ENCODE measurements around the gene AMER2.

AMER2 gene

GRCh38 chr13:25198647-25199046 lies 26.6 kb upstream of the AMER2 start:
- H3K27me3 ChIP-seq (ENCODE audit: control insufficient read depth, insufficient read depth, low read length) = no peaks in the 10 kb centered on the region
- H3K27ac ChIP-seq (ENCODE audit: low read depth, low read length) = no peak overlapping the region
- no peaks in the 10 kb centered on the region for H3K4me1 ChIP-seq (ENCODE audit: control insufficient read depth, insufficient read depth, low read length)
- no peak overlapping the region for H3K9ac ChIP-seq (ENCODE audit: low read length)
- no peaks in the 10 kb centered on the region for H3K36me3 ChIP-seq (ENCODE audit: control insufficient read depth, insufficient read depth, low read length)
- no peak overlapping the region for H3K4me3 ChIP-seq (ENCODE audit: low read length)

- Histone ChIP-seq H3K27me3 (ENCODE audit: control insufficient read depth, insufficient read depth, low read length) (no peaks in the 10 kb centered on the region), H3K4me1 (ENCODE audit: control insufficient read depth, insufficient read depth, low read length) (no peaks in the 10 kb centered on the region), H3K27ac (ENCODE audit: low read depth, low read length) (no peak overlapping the region), H3K9ac (ENCODE audit: low read length) (no peak overlapping the region), H3K4me3 (ENCODE audit: low read length) (no peak overlapping the region), H3K36me3 (ENCODE audit: control insufficient read depth, insufficient read depth, low read length) (no peaks in the 10 kb centered on the region)
These were observed 24.9 kb upstream of the AMER2 start for GRCh38 chr13:25196971-25197370.

- Histone ChIP-seq H3K36me3 (ENCODE audit: control insufficient read depth, insufficient read depth, low read length) (no peaks in the 10 kb centered on the region), H3K27ac (ENCODE audit: low read depth, low read length) (no peak overlapping the region), H3K4me1 (ENCODE audit: control insufficient read depth, insufficient read depth, low read length) (no peaks in the 10 kb centered on the region), H3K27me3 (ENCODE audit: control insufficient read depth, insufficient read depth, low read length) (peaks cover 1% of the 10 kb centered on the region), H3K4me3 (ENCODE audit: low read length) (no peak overlapping the region), H3K9ac (ENCODE audit: low read length) (no peak overlapping the region)
These were observed 20.8 kb upstream of the AMER2 start for GRCh38 chr13:25192936-25193335.

DNA sequence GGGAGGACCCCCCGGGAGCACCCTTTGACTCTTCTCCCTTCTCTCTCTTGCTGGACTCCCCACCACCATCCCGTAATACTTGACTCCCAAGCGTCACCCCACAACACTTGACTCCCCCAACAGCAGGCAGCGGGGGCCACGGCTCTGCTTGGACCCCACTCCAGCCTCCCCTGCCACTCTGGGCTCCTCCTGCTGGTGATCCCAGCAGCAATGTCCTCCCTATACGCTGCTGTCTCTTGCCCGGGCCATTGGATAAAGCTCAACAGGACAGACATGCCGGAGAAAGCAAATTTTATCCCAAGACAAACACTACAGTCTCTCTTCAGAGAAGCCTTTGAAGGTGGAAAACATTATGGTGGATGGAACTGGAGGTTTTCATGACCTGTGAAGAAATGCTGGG lies 20.4 kb upstream of the AMER2 start:
- Histone ChIP-seq H3K27me3 (ENCODE audit: control insufficient read depth, insufficient read depth, low read length) (peaks cover 1% of the 10 kb centered on the region), H3K9ac (ENCODE audit: low read length) (no peak overlapping the region), H3K36me3 (ENCODE audit: control insufficient read depth, insufficient read depth, low read length) (no peaks in the 10 kb centered on the region)

DNA sequence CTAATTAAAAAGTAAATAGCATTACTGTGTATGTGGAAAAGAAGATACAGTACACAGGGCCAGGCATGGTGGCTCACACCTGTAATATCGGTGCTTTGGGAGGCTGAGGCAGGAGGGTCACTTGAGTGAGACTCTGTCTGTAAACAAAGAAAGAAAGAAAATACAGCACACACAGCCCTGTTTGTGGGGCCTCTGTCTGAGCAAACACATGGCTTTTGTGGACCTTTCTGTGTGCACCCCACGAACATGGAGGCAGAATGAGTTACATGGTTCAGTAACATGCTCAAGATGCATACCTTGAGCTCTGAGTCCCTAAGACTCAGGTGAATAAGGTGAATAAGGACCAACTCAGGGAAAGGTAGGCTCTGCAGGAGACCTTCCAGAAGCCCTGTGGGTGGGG lies 20.0 kb upstream of the AMER2 start:
- Histone ChIP-seq H3K27me3 (ENCODE audit: control insufficient read depth, insufficient read depth, low read length) (peaks cover 1% of the 10 kb centered on the region), H3K9ac (ENCODE audit: low read length) (no peak overlapping the region), H3K4me3 (ENCODE audit: low read length) (no peak overlapping the region), H3K36me3 (ENCODE audit: control insufficient read depth, insufficient read depth, low read length) (no peaks in the 10 kb centered on the region), H3K27ac (ENCODE audit: low read depth, low read length) (no peak overlapping the region), H3K4me1 (ENCODE audit: control insufficient read depth, insufficient read depth, low read length) (no peaks in the 10 kb centered on the region)

More for the DNA sequence above, 20.4 kb upstream of the AMER2 start:
- Histone ChIP-seq H3K27ac (ENCODE audit: low read depth, low read length) (no peak overlapping the region), H3K4me3 (ENCODE audit: low read length) (no peak overlapping the region), H3K4me1 (ENCODE audit: control insufficient read depth, insufficient read depth, low read length) (no peaks in the 10 kb centered on the region)

DNA sequence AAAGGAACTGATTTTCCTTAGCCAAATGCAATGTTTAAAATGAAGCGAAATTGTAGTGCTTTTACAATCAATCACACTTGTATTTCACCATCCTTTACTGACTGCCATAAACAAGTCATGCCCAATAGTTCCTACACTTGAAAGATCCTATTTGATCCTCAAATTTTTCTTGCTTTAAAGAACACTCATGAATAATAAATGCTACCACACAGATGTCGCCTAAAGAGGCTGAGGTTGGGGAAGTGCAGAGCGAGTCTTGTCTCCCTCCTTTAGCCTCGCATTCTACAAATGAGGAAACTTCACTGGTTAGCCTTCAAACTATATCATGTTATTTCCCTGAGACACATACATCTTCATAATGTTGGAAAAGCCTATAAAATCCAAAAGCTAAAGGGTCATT lies 18.7 kb upstream of the AMER2 start:
- H3K9ac ChIP-seq (ENCODE audit: low read length) = no peak overlapping the region
- H3K27me3 ChIP-seq (ENCODE audit: control insufficient read depth, insufficient read depth, low read length) = peaks cover 1% of the 10 kb centered on the region
- no peaks in the 10 kb centered on the region for H3K4me1 ChIP-seq (ENCODE audit: control insufficient read depth, insufficient read depth, low read length)
- H3K4me3 ChIP-seq (ENCODE audit: low read length) = no peak overlapping the region
- H3K27ac ChIP-seq (ENCODE audit: low read depth, low read length) = no peak overlapping the region
- no peaks in the 10 kb centered on the region for H3K36me3 ChIP-seq (ENCODE audit: control insufficient read depth, insufficient read depth, low read length)

- H3K27me3 ChIP-seq (ENCODE audit: control insufficient read depth, insufficient read depth, low read length) = peaks cover 1% of the 10 kb centered on the region
- no peak overlapping the region for H3K9ac ChIP-seq (ENCODE audit: low read length)
- no peak overlapping the region for H3K4me3 ChIP-seq (ENCODE audit: low read length)
- no peak overlapping the region for H3K27ac ChIP-seq (ENCODE audit: low read depth, low read length)
- H3K4me1 ChIP-seq (ENCODE audit: control insufficient read depth, insufficient read depth, low read length) = no peaks in the 10 kb centered on the region
- H3K36me3 ChIP-seq (ENCODE audit: control insufficient read depth, insufficient read depth, low read length) = no peaks in the 10 kb centered on the region
These were observed 18.2 kb upstream of the AMER2 start for GRCh38 chr13:25190256-25190655.

DNA sequence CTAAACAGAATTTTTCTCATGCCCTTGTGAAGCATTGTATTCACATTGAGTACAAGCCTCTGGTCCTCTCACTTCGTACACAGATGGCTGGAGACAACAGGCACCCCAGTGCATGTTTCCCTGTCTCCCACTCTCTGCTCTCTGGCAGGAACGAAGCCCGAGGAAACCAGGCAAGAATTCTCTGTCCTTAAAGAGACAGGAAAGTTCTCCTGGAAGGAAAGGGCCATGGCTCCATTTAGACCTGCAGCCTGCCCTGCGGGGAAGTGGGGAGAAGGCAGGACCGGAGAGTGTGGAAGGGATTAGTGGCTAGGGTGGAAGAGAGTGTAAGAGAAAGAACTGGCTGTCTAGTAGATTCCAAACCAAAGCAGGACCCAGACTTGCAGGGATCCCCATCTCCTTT lies 15.5 kb upstream of the AMER2 start:
- H3K4me3 ChIP-seq (ENCODE audit: low read length) = no peak overlapping the region
- peaks cover 1% of the 10 kb centered on the region for H3K27me3 ChIP-seq (ENCODE audit: control insufficient read depth, insufficient read depth, low read length)
- no peak overlapping the region for H3K27ac ChIP-seq (ENCODE audit: low read depth, low read length)
- H3K4me1 ChIP-seq (ENCODE audit: control insufficient read depth, insufficient read depth, low read length) = no peaks in the 10 kb centered on the region
- no peak overlapping the region for H3K9ac ChIP-seq (ENCODE audit: low read length)
- H3K36me3 ChIP-seq (ENCODE audit: control insufficient read depth, insufficient read depth, low read length) = no peaks in the 10 kb centered on the region

DNA sequence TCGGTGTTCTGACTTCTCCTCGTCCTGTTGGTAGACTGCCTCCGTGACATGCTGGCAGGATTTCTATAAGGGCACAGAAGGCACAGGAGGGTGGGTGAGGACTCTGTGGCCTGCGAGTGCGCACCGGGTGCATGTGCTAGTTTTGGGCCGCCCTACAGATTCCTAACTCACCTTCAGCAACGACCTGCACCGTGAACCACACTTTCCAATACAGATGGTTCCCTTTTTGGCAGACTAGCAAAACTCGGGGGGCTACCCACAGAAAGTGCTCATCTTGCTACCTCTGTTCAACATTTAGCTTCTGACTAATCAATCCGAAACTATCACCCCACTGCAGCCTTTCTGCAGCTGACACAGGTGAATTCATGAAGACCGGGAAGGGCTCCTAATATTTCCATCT lies 14.1 kb upstream of the AMER2 start:
- no peaks in the 10 kb centered on the region for H3K36me3 ChIP-seq (ENCODE audit: control insufficient read depth, insufficient read depth, low read length)
- no peak overlapping the region for H3K4me3 ChIP-seq (ENCODE audit: low read length)
- H3K27me3 ChIP-seq (ENCODE audit: control insufficient read depth, insufficient read depth, low read length) = peaks cover 1% of the 10 kb centered on the region
- no peak overlapping the region for H3K9ac ChIP-seq (ENCODE audit: low read length)
- no peaks in the 10 kb centered on the region for H3K4me1 ChIP-seq (ENCODE audit: control insufficient read depth, insufficient read depth, low read length)
- no peak overlapping the region for H3K27ac ChIP-seq (ENCODE audit: low read depth, low read length)

GRCh38 chr13:25181597-25181996 lies 9.5 kb upstream of the AMER2 start:
- no peak overlapping the region for H3K27ac ChIP-seq (ENCODE audit: low read depth, low read length)
- no peak overlapping the region for H3K4me3 ChIP-seq (ENCODE audit: low read length)
- no peak overlapping the region for H3K9ac ChIP-seq (ENCODE audit: low read length)
- H3K36me3 ChIP-seq (ENCODE audit: control insufficient read depth, insufficient read depth, low read length) = no peaks in the 10 kb centered on the region
- no peaks in the 10 kb centered on the region for H3K27me3 ChIP-seq (ENCODE audit: control insufficient read depth, insufficient read depth, low read length)
- H3K4me1 ChIP-seq (ENCODE audit: control insufficient read depth, insufficient read depth, low read length) = no peaks in the 10 kb centered on the region

DNA sequence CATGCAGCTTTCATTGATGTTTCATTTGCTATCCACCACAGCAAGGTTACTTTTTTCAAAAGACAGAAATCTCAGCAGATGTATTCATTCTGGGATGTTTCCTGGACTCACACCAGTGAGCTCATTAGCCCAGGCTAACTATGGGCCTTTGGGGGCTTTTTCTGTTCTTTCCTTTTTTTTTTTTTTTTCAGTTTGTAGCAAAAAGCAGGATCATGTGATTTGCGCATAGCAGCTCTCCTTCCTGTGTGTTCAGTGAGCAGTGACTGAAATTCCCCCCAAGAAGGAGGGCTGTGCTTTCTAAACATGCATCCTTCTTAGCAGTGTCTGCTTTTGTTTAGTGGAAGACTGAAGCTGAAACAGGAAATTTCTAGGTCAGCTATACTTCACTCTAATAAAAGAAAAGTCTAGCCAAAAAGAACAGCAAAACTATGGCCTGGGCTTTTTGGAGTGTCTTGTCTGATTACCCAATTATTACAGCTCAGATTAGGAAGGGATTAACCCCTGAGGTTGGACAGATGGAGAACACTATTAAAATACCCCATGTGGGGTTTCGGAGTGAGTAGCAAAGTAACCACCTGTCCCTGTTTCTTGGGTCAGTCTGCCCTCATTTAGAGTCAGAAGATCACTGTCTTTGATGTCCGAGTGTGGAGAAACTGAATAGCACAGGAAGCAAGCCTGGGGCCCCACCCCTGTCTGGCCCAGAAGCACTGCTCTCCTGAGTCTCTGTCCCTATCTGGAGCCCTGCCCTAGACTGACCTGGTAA lies 8.9 kb upstream of the AMER2 start:
- no peak overlapping the region for H3K4me3 ChIP-seq (ENCODE audit: low read length)
- no peak overlapping the region for H3K27ac ChIP-seq (ENCODE audit: low read depth, low read length)
- H3K27me3 ChIP-seq (ENCODE audit: control insufficient read depth, insufficient read depth, low read length) = no peaks in the 10 kb centered on the region
- no peaks in the 10 kb centered on the region for H3K4me1 ChIP-seq (ENCODE audit: control insufficient read depth, insufficient read depth, low read length)
- H3K9ac ChIP-seq (ENCODE audit: low read length) = no peak overlapping the region
- no peaks in the 10 kb centered on the region for H3K36me3 ChIP-seq (ENCODE audit: control insufficient read depth, insufficient read depth, low read length)

GRCh38 chr13:25179832-25180774 lies 8.0 kb upstream of the AMER2 start:
- Histone ChIP-seq H3K9ac (ENCODE audit: low read length) (no peak overlapping the region), H3K27me3 (ENCODE audit: control insufficient read depth, insufficient read depth, low read length) (no peaks in the 10 kb centered on the region), H3K4me1 (ENCODE audit: control insufficient read depth, insufficient read depth, low read length) (no peaks in the 10 kb centered on the region), H3K27ac (ENCODE audit: low read depth, low read length) (no peak overlapping the region), H3K4me3 (ENCODE audit: low read length) (no peak overlapping the region), H3K36me3 (ENCODE audit: control insufficient read depth, insufficient read depth, low read length) (no peaks in the 10 kb centered on the region)

Measured in rectal smooth muscle tissue (tissue), 1 donor.